ENCODE measurements around the gene PCK1.

DNA sequence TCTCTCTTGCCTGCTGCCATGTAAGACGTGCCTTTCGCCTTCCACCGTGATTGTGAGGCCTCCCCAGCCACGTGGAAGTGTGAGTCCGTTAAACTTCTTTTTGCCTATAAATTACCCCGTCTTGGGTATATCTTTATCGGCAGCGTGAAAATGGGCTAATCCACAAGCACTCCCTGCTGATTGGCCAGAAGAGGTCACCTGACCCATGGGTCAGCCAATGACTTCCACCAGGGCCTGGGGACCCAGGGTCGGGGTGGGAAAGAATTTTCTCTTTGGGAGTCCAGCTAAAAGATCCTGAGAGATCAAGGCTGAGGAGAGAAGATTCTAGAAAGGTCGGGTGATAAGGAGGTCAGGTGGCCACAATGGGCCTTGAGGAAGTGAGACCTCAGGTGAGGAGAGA is 42.2 kb downstream of the PCK1 start:
- TF ChIP-seq, protein P1, sequence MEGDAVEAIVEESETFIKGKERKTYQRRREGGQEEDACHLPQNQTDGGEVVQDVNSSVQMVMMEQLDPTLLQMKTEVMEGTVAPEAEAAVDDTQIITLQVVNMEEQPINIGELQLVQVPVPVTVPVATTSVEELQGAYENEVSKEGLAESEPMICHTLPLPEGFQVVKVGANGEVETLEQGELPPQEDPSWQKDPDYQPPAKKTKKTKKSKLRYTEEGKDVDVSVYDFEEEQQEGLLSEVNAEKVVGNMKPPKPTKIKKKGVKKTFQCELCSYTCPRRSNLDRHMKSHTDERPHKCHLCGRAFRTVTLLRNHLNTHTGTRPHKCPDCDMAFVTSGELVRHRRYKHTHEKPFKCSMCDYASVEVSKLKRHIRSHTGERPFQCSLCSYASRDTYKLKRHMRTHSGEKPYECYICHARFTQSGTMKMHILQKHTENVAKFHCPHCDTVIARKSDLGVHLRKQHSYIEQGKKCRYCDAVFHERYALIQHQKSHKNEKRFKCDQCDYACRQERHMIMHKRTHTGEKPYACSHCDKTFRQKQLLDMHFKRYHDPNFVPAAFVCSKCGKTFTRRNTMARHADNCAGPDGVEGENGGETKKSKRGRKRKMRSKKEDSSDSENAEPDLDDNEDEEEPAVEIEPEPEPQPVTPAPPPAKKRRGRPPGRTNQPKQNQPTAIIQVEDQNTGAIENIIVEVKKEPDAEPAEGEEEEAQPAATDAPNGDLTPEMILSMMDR (conservative IDR thresholded peaks at IDR 0.05; ENCODE audit: low read depth, low read length) = no peak
- TF ChIP-seq EZH2 (IDR thresholded peaks at IDR 0.05; ENCODE audit: low read length, unreplicated experiment) = no peak
- no peak for TF ChIP-seq EZH2phosphoT487 (IDR thresholded peaks at IDR 0.05; ENCODE audit: borderline replicate concordance, low read length)
